GM18909 (cell line): ENCODE results near the gene ALOX5AP.

Experiments used
- ATAC-seq: cut with Tn5 transposase; IDR thresholded peaks from one replicate; pipeline ENCODE4 v1.9.1; 2021; ENCODE audit warnings: mild to moderate bottlenecking; ENCODE audit not compliant: unreplicated experiment, poor library complexity

ALOX5AP gene

DNA sequence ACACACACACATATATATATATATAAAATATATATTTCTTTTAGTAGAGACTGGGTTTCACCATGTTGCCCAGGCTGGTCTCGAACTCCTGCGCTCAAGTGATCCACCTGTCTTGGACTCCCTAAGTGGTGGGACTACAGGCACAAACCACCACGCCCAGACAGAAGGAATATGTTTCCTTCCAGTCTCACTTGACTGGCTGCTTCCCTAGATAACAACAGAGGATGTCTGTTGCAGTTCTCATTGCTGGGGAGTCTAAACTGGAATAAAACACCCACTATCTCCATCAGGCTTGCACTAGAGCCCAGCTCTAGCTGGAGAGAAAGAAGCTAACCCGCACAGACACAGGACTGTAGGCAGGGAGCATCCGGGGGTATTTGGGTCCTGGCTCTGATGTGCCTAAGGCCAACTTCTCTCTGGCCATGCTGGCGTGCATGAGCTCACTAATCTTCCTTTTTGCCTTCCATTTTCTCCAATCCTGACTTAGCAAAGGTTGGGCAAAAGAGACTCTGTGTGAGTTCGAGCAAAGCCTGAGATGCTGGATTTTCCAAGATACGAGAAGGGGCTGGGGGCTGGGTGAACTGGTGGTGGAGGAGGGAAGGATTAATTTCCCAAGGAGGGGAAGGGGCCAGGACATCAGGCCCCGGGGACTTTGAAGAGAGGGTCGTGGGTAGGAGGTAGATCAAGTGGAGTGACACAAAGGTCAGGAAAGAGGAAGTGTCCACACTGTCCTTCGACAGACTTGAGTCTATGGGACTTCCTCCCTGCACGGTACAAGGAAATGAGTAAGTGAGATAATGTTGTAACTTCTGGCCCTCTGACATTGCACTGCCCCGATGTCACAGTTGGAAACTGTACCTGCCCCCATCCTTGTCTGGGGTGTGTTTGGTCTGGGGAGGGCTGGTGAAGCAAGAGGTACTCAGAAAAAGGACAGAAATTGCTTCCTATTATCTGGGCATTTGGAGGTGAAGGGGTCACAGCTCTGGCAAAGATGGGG is 22.5 kb upstream of the ALOX5AP start:
- ATAC-seq = no peak

GRCh38 chr13:30714629-30715371 is 20.5 kb upstream of the ALOX5AP start:
- no peak for ATAC-seq

DNA sequence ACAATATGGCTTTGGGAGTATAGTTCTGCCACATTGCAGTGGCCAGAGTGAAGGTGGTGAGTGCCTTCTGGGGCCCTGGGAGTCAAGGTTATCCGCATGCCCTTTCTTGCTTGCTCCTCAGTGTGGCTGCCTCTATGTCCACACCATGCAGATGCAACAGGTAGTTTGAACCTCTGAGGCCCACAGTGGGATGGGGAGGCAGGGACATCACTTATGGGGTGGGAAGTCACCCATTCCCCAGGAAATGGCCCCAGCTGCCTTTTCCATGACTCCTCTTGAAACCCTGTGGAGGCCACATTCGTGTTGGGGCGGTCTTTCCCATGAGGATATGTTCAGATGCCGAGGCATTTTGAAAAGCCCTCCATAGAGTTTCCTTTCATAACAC is 20.0 kb upstream of the ALOX5AP start:
- ATAC-seq = no peak

- no peak for ATAC-seq
These were observed 19.5 kb upstream of the ALOX5AP start for GRCh38 chr13:30715837-30716236.

- ATAC-seq = no peak
These were observed 16.4 kb upstream of the ALOX5AP start for GRCh38 chr13:30718661-30719524.

DNA sequence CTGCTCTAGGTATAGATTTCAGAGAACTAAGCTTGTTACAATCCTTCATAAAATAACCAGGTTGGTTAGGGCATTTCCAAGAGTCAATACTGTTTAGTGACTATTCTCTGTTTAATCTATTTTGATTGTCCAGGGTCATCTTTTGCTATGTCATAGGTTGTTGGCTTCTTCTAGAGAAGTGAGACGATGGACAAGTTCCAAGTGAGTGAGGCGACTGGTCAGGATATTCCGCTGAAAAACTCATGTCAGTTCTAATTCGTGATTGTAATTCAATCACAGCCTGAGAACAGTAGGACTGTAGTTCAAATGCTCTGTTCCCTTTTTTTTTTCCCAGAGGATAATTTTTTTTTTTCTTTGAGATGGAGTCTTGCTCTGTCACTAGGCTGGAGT is 15.8 kb upstream of the ALOX5AP start:
- ATAC-seq = no peak

DNA sequence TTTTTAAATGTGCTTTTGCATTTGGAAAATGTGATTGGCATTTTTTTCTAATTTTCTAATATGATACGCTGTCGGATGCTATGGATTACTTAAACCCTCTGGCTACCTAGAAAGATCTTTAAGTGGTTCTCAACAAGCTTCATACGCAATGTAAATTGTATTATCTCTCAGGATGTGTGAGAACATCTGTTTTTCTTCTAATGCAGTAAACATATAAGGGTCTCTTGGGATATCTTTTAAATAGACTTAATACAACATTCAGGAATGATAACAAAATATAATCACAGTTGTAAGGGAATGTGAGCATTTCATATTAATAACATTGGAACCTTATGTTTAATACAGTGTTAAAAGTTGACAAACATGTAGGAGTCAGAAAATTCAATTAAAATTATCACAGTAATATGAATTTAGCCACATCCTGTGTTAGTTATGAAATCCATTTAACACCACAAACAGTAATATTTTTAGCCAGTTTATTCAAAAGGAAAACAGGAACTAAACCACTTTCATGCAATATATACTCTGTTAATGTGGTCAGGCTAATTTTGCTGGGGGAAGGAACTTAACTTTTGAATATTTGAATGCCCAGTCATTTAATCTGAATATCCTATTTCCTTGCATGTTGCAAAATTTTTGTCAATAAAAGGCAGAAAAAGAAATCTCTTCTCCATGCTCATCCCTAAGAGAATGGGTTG is 15.0 kb upstream of the ALOX5AP start:
- peak; percentile 72 for ATAC-seq

DNA sequence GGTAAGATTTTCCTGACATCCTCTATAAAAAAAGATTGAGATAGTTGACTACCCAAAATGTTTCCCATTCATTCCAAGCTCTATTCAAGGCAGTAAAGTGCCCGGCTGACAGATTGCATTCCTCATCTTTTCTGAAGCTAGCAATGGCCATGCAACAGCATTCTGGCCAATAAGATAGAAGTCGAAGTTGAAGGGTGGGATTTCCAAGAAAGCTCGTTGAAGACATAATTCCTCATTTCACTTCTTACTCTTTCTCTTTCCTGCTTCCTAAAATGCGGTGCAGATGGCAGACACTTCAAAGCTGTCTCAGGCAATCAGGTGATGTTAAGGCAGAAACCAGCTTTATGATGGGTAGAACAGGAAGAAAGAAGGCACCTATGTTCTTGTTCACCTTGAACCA is 13.4 kb upstream of the ALOX5AP start:
- ATAC-seq = no peak

GRCh38 chr13:30722361-30722760 is 13.0 kb upstream of the ALOX5AP start:
- ATAC-seq = no peak

DNA sequence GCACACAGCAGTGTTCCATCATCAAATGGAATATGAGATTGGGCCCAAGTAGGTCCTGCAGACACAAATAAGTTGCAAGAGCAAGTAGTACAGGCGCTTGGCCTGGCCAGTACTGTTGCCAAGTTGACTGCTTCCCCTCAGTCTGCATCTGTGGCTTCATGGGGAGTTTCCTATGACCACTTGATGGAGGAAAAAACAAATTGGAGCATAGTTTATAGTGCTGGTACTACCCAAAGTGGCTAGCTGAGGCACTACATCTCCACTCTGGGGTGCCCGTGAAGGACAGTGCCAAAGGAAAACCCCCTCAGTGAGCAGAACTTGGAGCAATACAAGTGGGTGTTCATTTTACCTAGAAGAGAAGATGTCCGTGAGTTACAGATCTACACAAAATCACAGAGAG is 10.6 kb upstream of the ALOX5AP start:
- ATAC-seq = no peak

DNA sequence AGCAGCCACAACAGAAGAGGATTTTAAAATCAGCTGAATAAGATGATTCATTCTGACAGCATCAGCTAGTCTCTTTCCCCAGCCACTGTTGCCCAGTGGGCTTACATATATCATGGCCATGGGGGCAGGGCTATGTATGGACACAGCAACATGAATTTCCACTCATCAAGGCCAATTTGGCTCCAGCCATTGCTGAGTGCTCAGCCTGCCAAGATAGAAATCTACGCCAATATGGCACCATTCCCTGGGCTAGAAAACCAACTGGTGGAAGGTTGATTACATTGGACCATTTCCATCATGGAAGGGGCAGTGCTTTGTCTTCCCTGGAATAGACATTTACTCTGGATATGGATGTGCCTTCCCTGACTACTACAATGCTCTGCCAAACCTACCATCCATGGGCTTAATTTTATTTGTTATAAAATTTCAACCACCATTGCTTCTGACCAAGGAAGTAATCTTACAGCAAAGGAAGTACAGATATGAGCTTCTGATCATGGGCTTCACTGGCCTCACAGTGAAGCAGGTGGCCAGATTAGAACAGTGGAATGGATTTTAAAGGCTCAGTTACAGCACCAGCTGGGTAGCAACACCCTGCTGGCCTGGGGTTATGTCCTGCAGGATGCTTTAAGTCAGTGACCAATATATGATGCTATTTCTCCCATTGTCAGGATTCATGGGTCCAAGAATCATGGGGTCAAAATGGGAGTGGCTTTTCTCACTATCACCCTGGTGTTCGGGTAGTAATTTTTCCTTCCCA is 9.8 kb upstream of the ALOX5AP start:
- no peak for ATAC-seq

DNA sequence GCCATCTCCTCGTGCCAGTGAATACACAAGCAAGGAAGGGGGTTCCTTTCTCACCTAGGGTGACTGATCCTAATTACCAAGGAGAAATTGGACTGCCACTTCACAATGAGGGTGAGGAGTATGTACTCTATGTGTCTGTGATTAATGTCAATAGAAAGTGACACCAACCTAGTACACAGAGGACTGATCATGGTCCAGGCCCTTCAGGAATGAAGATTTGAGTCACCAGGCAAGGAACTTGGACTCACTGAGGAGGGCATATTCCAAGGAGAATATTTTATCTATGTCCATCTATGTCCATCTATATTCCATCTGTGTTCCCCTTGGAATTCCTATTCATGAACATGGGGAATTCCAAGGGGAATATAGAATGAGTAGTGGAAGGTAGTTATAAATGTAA is 9.2 kb upstream of the ALOX5AP start:
- ATAC-seq = no peak

DNA sequence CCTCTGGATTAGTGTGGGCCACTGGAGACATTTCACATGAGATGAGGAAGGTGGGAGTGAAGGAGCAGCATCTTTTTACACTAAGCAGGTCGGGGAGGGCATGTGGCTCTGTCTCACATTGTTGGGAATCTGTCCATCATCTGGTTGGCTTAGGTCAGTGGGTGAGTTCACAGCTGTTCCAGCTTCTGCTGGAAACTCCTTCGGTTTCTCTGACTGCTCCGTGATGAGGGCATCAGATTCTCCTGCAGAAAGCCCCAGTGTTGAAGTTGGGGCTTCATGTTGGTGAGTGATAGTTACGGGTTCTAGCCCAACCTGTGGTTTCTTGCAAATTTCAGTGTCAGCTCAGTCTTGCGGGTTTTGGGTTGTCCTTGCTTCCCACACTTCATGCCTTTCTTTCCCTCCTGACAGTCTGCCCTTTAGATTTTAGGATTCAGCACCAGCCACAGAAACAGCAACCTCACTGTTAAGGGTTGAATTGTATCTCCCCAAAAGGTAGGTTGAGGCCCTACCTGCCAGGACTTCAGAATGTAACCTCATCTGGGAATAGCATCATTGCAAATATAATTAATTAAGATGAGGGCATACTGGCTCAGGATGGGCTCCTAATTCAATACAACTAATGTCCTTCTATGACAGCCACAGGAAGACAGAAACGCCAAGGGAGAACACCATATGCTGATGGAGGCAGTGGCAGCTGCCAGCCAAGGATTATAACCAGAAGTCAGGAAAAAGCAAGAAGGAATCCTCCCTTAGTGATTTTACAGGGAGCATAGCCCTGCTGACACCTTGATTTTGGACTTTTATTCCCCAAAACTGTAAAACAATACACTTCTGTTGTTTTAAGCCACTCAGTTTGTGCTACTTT is 7.6 kb upstream of the ALOX5AP start:
- ATAC-seq = no peak

GRCh38 chr13:30729801-30730200 is 5.5 kb upstream of the ALOX5AP start:
- no peak for ATAC-seq

DNA sequence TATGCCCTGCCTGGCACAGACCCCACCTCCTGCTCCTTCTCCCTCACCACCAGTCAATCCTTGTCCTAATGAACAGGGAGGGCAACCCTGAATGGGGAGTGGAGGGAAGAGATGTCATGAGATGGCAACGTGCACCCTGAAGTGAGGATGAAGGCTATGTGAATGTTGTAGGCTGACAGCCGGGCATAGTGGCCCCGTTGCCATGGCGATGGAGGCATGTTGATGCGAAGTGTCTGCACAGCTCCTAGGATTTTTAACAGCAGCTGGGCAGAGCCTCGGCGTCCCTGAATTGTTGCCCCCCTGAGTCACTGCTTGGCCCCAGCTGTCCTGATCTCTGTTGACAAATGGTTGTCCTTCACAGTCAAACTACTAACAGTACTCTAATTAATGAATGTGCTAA is 4.8 kb upstream of the ALOX5AP start:
- ATAC-seq = no peak

GRCh38 chr13:30731361-30732045 is 3.8 kb upstream of the ALOX5AP start:
- no peak for ATAC-seq

- ATAC-seq = no peak
These were observed 3.3 kb upstream of the ALOX5AP start for GRCh38 chr13:30732046-30732390.

DNA sequence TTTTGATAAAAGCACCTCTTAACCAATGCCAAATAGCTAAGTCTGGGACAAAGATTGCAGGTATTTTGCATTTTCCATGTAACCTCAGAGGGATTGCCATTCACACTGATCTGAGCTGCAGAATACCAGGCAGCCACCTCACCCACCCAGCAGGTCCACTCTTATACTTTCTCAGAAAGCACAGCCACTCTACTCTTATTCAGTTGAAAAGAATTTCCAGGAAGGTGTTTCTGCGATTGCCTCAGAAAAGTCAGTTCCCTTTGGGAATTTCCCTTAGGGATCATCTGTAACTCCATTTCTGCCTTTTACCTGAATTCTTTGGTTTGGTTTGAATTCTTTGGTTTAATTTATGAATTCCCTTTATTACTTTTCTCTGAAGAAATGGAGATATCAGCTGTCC is 904 bp upstream of the ALOX5AP start:
- ATAC-seq = no peak
